NCI-H1105 treated with DMSO at 0.1 percent for 48 hours (cell line): ENCODE results near the gene ARHGAP12.

Experiments
- DNase-seq: peaks from one replicate; lab custom pipeline; 2025; lab: John Stamatoyannopoulos, UW

ARHGAP12 gene

GRCh38 chr10:31947144-31947926, 18.7 kb upstream of the ARHGAP12 start:
- no peak for DNase-seq

GRCh38 chr10:31945392-31945791, 16.8 kb upstream of the ARHGAP12 start:
- no peak for DNase-seq

GRCh38 chr10:31944071-31944433, 15.4 kb upstream of the ARHGAP12 start:
- no peak for DNase-seq

- no peak for DNase-seq
These were observed 14.3 kb upstream of the ARHGAP12 start for GRCh38 chr10:31942892-31943291.

- no peak for DNase-seq
These were observed 13.8 kb upstream of the ARHGAP12 start for GRCh38 chr10:31942435-31942834.

GRCh38 chr10:31940839-31941653, 12.4 kb upstream of the ARHGAP12 start:
- no peak for DNase-seq

- DNase-seq = no peak
These were observed 11.4 kb upstream of the ARHGAP12 start for GRCh38 chr10:31939797-31940708.

- no peak for DNase-seq
These were observed 8.7 kb upstream of the ARHGAP12 start for GRCh38 chr10:31937371-31937770.

GRCh38 chr10:31936933-31937332, 8.3 kb upstream of the ARHGAP12 start:
- no peak for DNase-seq

GRCh38 chr10:31936086-31936485, 7.5 kb upstream of the ARHGAP12 start:
- DNase-seq = no peak

GRCh38 chr10:31935678-31936077, 7.0 kb upstream of the ARHGAP12 start:
- no peak for DNase-seq

GRCh38 chr10:31932838-31933237, 4.2 kb upstream of the ARHGAP12 start:
- DNase-seq = no peak

- DNase-seq = no peak
These were observed 2.2 kb upstream of the ARHGAP12 start for GRCh38 chr10:31930856-31931255.

- no peak for DNase-seq
These were observed 1.6 kb upstream of the ARHGAP12 start for GRCh38 chr10:31930023-31930751.

GRCh38 chr10:31929261-31930022, 811 bp upstream of the ARHGAP12 start:
- DNase-seq = peak; percentile 38

- DNase-seq = peak; percentile 45
These were observed 615 bp downstream of the ARHGAP12 start for GRCh38 chr10:31927884-31928548.

GRCh38 chr10:31927565-31927883, 1.1 kb downstream of the ARHGAP12 start:
- DNase-seq = no peak

GRCh38 chr10:31926765-31927564, 1.7 kb downstream of the ARHGAP12 start:
- DNase-seq = no peak

GRCh38 chr10:31926160-31926559, 2.5 kb downstream of the ARHGAP12 start:
- DNase-seq = no peak

- DNase-seq = no peak
These were observed 3.8 kb downstream of the ARHGAP12 start for GRCh38 chr10:31924833-31925232.
